Measurements from ENCODE around the gene PAX8. TPM values are rescaled to one million over a fixed set of nuclear protein-coding genes. Genes with fewer than 3 reads are reported as not detected.

The PAX8 gene
- total RNA-seq, 1 donor from 2014 or later = 1.2 TPM

DNA sequence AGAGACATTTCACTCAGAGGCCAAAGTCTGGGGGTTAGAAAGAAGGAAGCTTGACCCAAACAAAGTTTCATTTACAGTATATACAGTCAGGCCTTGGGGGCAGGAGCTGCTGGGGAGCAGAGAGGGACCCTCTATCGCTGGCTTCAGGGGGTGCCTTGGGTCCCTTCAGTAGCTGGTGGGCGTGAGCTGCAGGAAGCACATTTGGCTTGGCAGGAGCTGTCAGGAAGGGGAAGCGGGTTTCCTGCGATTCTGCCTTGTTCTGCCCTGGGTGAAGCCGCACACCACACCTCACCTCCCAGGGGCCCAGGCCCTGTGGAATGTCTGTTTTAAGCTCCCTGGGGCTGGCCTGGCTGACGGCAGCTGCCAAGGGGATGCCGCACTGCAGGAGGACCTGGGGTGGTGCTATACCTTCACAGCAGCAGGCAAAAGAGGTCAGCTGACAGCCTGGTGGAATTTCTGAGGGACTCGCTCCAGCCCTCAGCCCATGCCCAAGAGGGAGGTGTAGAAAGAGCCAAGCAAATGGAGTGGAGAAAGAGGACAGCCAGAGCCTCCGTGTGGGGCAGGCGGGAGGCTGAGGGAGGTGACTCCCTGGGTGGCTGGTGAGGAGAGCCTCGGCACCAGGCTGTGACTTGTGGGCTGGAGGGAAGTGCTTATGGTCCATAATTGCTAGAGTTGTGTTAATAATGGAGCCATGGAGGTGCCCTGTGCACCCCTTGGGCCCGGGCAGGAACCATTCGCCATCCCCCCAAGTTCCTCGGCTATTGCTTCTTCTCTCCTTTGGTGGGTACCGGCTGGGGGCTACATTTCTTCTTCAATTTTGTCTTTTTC lies 61.1 kb downstream of the PAX8 start:
- no peak for DNase-seq
- H3K27ac ChIP-seq = peak overlapping the region; percentile 76
- peaks cover 47% of the 10 kb centered on the region for H3K4me1 ChIP-seq
- H3K9me3 ChIP-seq = no peaks in the 10 kb centered on the region
- intact Hi-C loops (cut with DNase I) = no loop called here
- no peak overlapping the region for H3K4me3 ChIP-seq
- no peaks in the 10 kb centered on the region for H3K27me3 ChIP-seq (ENCODE audit: low read depth)
- TF ChIP-seq, protein P1, sequence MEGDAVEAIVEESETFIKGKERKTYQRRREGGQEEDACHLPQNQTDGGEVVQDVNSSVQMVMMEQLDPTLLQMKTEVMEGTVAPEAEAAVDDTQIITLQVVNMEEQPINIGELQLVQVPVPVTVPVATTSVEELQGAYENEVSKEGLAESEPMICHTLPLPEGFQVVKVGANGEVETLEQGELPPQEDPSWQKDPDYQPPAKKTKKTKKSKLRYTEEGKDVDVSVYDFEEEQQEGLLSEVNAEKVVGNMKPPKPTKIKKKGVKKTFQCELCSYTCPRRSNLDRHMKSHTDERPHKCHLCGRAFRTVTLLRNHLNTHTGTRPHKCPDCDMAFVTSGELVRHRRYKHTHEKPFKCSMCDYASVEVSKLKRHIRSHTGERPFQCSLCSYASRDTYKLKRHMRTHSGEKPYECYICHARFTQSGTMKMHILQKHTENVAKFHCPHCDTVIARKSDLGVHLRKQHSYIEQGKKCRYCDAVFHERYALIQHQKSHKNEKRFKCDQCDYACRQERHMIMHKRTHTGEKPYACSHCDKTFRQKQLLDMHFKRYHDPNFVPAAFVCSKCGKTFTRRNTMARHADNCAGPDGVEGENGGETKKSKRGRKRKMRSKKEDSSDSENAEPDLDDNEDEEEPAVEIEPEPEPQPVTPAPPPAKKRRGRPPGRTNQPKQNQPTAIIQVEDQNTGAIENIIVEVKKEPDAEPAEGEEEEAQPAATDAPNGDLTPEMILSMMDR (IDR thresholded peaks at IDR 0.05) = no peak
- H3K36me3 ChIP-seq = no peaks in the 10 kb centered on the region
- peak; percentile 27 to 32 for ATAC-seq

DNA sequence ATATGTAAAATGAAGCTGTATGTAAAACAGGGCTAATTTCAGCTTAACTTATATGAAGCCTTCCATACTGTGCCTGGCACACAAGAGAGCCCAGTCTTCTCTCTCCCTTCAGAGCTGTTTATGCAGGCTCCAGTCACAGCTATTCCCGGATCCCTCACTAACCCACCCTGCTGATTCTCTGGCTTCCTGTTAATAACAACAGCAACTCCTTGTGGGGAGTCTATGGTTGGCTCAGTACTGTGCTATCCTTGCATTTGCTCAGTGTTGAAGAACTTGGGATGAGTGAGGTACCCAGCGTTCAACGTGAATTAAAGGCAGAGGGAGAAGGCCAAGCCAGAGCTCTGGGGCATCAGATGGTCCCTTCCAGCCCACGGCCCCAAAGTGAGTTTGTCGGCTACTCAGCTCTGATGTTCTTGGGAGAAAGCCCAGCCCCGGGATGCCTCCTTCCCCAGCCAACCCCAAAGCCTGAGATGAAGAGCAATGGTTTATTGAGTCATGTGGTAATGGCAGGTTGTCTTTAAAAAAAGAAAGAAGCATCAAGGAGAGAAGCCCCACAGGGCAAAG lies 61.7 kb downstream of the PAX8 start:
- no peaks in the 10 kb centered on the region for H3K9me3 ChIP-seq
- H3K27ac ChIP-seq = peak overlapping the region; percentile 76
- H3K36me3 ChIP-seq = no peaks in the 10 kb centered on the region
- H3K27me3 ChIP-seq (ENCODE audit: low read depth) = no peaks in the 10 kb centered on the region
- peaks cover 51% of the 10 kb centered on the region for H3K4me1 ChIP-seq
- no peak overlapping the region for H3K4me3 ChIP-seq
- ATAC-seq (no peak), DNase-seq (no peak)
- TF ChIP-seq, protein P1 (IDR thresholded peaks at IDR 0.05) = no peak
- intact Hi-C loops (cut with DNase I) = no loop called here

DNA sequence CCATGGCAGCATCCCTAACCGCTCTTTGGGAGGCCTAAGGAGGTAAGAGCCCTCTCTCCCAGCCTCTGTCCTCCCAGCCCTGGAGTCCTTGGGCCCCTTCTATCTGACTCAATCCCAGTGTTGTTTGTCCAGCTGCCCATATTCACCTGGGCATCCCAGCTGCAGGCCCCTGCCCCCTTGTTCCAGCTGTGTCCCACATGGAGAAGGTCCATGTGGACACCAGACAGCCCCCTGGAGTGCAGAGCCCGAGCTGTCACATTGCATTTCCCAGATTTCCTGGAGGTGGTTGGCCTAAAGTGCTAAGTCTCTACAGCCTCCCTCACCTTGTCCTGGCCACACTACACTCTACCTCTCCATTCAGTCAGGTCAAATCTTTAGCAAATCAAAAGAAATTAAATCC lies 62.4 kb downstream of the PAX8 start:
- no peaks in the 10 kb centered on the region for H3K36me3 ChIP-seq
- DNase-seq (no peak), ATAC-seq (no peak)
- no peaks in the 10 kb centered on the region for H3K9me3 ChIP-seq
- no peaks in the 10 kb centered on the region for H3K27me3 ChIP-seq (ENCODE audit: low read depth)
- TF ChIP-seq, protein P1 (IDR thresholded peaks at IDR 0.05) = no peak
- H3K27ac ChIP-seq = peak overlapping the region; percentile 76
- peaks cover 58% of the 10 kb centered on the region for H3K4me1 ChIP-seq
- intact Hi-C loops (cut with DNase I) = no loop called here
- no peak overlapping the region for H3K4me3 ChIP-seq

DNA sequence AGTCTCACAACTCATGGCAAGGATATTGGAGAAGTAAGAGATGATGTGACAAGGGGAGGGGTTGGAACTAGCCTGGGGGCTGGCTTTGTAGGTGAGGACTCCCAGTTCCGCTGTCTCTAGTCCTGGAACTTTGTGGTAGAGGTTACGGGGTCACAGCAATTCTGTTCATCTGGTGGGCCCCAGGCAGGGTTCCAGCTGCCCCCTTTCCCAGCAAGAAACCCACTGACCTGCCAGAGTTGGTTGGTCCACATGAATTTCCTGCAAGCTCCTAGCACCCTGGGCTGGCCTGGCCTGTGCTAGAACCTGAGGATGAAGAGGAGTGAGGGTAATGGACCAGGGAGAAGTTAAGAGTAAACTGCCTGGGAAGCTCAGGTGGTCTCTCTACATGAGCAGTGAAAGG lies 63.7 kb downstream of the PAX8 start:
- H3K27me3 ChIP-seq (ENCODE audit: low read depth) = no peaks in the 10 kb centered on the region
- H3K36me3 ChIP-seq = no peaks in the 10 kb centered on the region
- intact Hi-C loops (cut with DNase I) = no loop called here
- H3K4me3 ChIP-seq = no peak overlapping the region
- TF ChIP-seq, protein P1 (IDR thresholded peaks at IDR 0.05) = no peak
- H3K9me3 ChIP-seq = no peaks in the 10 kb centered on the region
- ATAC-seq (no peak), DNase-seq (no peak)
- H3K27ac ChIP-seq = no peak overlapping the region
- peaks cover 60% of the 10 kb centered on the region for H3K4me1 ChIP-seq

DNA sequence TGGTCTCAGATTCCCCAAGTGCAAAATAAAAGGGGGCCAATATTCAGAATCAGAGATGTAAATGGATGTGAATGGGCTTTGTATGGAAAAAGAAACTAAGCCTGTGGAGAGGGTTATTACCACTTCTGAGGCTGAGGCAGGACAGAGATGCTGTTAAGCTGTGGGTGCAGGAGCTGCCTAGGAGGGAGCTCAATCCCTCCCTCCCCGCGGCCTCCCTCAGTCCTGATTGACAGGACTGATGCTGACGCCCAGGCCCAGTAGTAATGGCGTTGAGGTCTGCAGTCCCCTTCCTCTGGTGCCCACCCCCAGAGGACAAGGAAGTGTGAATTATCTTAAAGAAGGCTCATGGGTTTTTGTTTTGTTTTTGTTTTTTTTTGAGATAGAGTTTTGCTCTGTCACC lies 64.6 kb downstream of the PAX8 start:
- H3K36me3 ChIP-seq = no peaks in the 10 kb centered on the region
- no peak overlapping the region for H3K27ac ChIP-seq
- H3K4me1 ChIP-seq = peaks cover 51% of the 10 kb centered on the region
- H3K4me3 ChIP-seq = no peak overlapping the region
- DNase-seq = no peak
- no peak for ATAC-seq
- H3K27me3 ChIP-seq (ENCODE audit: low read depth) = no peaks in the 10 kb centered on the region
- intact Hi-C loops (cut with DNase I) = no loop called here
- no peaks in the 10 kb centered on the region for H3K9me3 ChIP-seq
- TF ChIP-seq, protein P1 (IDR thresholded peaks at IDR 0.05) = no peak
